Stomach smooth muscle (tissue), 2 donors: ENCODE data around the gene BICD2.
A peak's percentile ranks its signal among the peaks of the same experiment; 100 is the strongest.

ENCODE experiments used
- H3K27ac ChIP-seq: one replicate; pipeline ENCODE4 v1.7.0; 2013; ENCODE audit warnings: mild to moderate bottlenecking, low read length, inconsistent platforms
- H3K27me3 ChIP-seq, 2 donors: one replicate each; pipeline ENCODE4 v1.7.0; 2013; ENCODE audit warnings: low read length in 2 of 2; ENCODE audit not compliant: insufficient read depth in 2 of 2, control insufficient read depth in 1 of 2
- H3K36me3 ChIP-seq, 2 donors: one replicate each; pipeline ENCODE4 v1.7.0; 2013; ENCODE audit warnings: low read length in 2 of 2; ENCODE audit not compliant: control insufficient read depth in 2 of 2, insufficient read depth in 2 of 2
- H3K4me1 ChIP-seq: one replicate; pipeline ENCODE4 v1.7.0; 2013; ENCODE audit warnings: low read length; ENCODE audit not compliant: control insufficient read depth, insufficient read depth
- H3K4me3 ChIP-seq, 2 donors: one replicate each; pipeline ENCODE4 v1.7.0; 2013; ENCODE audit warnings: low read length in 2 of 2
- H3K9ac ChIP-seq, 2 donors: one replicate each; pipeline ENCODE4 v1.7.0; 2013; ENCODE audit warnings: low read length in 2 of 2, mild to moderate bottlenecking in 1 of 2
- H3K9me3 ChIP-seq, 2 donors: one replicate each; pipeline ENCODE4 v1.7.0; 2013; ENCODE audit warnings: low read length in 2 of 2; ENCODE audit not compliant: control insufficient read depth in 2 of 2
- donor health status: healthy.
- donor health status: Pancreatic carcinoma.

The BICD2 gene

DNA sequence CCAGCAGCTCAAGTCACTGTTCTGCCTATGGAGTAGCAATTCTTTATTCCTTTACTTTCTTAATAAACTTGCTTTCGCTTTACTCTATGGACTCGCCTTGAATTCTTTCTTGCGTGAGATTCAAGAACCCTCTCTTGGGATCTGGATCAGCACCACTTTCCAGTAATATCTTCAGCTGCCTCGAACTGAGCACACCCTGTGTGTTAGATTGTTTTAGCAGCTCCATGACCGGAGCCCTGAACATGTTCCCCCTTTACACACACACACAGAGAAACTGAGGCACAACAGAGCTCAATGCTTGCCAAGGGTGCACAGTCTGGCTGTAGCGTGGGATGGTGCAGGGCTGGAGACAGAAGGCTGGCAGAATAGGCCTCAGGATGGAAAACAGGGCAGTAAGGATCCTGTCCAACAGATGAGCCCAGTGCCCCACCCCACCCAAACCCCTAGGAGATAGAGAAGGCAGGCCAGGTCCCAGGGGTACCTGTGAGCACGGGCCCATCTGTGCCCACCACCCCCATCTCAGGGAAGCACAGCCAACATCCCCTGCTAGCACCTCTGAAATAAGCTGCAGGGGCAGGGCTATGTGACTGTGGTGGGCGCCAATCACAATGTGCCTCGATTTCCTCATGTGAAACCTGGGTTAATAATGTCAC is 27.9 kb downstream of the BICD2 start:
- H3K27me3 ChIP-seq, result no peaks in the 10 kb centered on the region
- no peaks in the 10 kb centered on the region for H3K36me3 ChIP-seq
- no peak overlapping the region for H3K9ac ChIP-seq
- H3K4me3 ChIP-seq, result peak overlapping the region in 1 of 2 donors; percentile 8
- H3K9me3 ChIP-seq, result no peaks in the 10 kb centered on the region
- no peak overlapping the region for H3K27ac ChIP-seq
- peaks cover 41% of the 10 kb centered on the region for H3K4me1 ChIP-seq

GRCh38 chr9:92735636-92736562 is 28.7 kb downstream of the BICD2 start:
- Histone ChIP-seq H3K27ac (no peak overlapping the region), H3K9me3 (no peaks in the 10 kb centered on the region), H3K4me1 (peaks cover 44% of the 10 kb centered on the region), H3K9ac (no peak overlapping the region), H3K36me3 (no peaks in the 10 kb centered on the region), H3K4me3 (no peak overlapping the region), H3K27me3 (no peaks in the 10 kb centered on the region)

- H3K36me3 ChIP-seq, result no peaks in the 10 kb centered on the region
- H3K4me3 ChIP-seq, result no peak overlapping the region
- peaks cover 39% of the 10 kb centered on the region for H3K4me1 ChIP-seq
- no peaks in the 10 kb centered on the region for H3K9me3 ChIP-seq
- H3K27ac ChIP-seq, result no peak overlapping the region
- H3K27me3 ChIP-seq, result no peaks in the 10 kb centered on the region
- H3K9ac ChIP-seq, result no peak overlapping the region
Measured at GRCh38 chr9:92734931-92735635, 29.6 kb downstream of the BICD2 start.

- H3K9me3 ChIP-seq, result no peaks in the 10 kb centered on the region
- H3K9ac ChIP-seq, result no peak overlapping the region
- H3K36me3 ChIP-seq, result peaks cover 15 to 17% of the 10 kb centered on the region in 2 donors
- H3K4me1 ChIP-seq, result peaks cover 22% of the 10 kb centered on the region
- no peaks in the 10 kb centered on the region for H3K27me3 ChIP-seq
- no peak overlapping the region for H3K27ac ChIP-seq
- H3K4me3 ChIP-seq, result no peak overlapping the region
Measured at GRCh38 chr9:92730897-92731296, 33.7 kb downstream of the BICD2 start.

- no peaks in the 10 kb centered on the region for H3K27me3 ChIP-seq
- no peaks in the 10 kb centered on the region for H3K9me3 ChIP-seq
- no peak overlapping the region for H3K27ac ChIP-seq
- no peak overlapping the region for H3K4me3 ChIP-seq
- peaks cover 23% of the 10 kb centered on the region for H3K4me1 ChIP-seq
- no peak overlapping the region for H3K9ac ChIP-seq
- peaks cover 17 to 18% of the 10 kb centered on the region in 2 donors for H3K36me3 ChIP-seq
Measured at GRCh38 chr9:92729735-92730155, 34.9 kb downstream of the BICD2 start.

GRCh38 chr9:92728831-92729734 is 35.5 kb downstream of the BICD2 start:
- peaks cover 17 to 18% of the 10 kb centered on the region in 2 donors for H3K36me3 ChIP-seq
- H3K27ac ChIP-seq, result no peak overlapping the region
- no peak overlapping the region for H3K9ac ChIP-seq
- no peaks in the 10 kb centered on the region for H3K27me3 ChIP-seq
- no peak overlapping the region for H3K4me3 ChIP-seq
- peaks cover 23% of the 10 kb centered on the region for H3K4me1 ChIP-seq
- H3K9me3 ChIP-seq, result no peaks in the 10 kb centered on the region

- Histone ChIP-seq H3K27ac (no peak overlapping the region), H3K9ac (no peak overlapping the region), H3K27me3 (no peaks in the 10 kb centered on the region), H3K9me3 (no peaks in the 10 kb centered on the region), H3K4me1 (peaks cover 25% of the 10 kb centered on the region), H3K36me3 (peaks cover 17 to 18% of the 10 kb centered on the region in 2 donors), H3K4me3 (no peak overlapping the region)
Measured at GRCh38 chr9:92727716-92728700, 36.6 kb downstream of the BICD2 start.

DNA sequence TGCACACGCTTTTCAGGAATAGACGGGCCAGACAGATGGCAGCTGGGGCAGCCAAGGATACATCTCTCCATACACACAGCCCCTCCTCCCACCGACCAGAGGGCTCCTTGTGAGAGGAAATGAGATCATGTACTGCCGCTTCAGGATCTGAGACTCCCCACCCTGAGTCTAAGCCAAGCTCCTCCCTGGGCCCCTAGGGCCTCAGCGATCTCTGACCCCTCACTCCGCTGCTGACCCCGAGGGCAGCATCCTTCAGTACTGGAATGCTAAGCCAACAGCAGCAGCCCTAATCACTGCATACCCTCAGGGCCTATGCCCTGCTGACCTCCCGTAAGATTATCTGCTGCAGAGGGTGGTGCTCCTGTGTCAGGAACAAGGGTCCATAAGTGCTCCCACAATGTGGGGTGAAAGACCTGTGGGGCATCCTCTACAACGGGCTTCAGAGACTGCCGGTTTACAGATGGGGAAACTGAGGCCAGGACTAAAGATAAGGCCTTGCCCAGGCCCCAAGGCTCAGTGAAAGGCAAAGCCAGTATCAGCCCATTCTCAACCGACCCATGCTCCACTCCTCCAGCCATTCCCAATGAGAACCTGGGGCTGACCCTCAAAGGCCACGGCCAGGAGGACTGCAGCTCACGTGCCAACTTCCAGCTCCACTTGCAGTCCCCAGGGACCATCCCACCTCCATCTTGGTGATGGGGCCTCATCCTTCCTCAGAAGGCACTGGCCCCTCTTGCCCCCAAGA is 37.5 kb downstream of the BICD2 start:
- H3K36me3 ChIP-seq, result peaks cover 24 to 25% of the 10 kb centered on the region in 2 donors
- peaks cover 25% of the 10 kb centered on the region for H3K4me1 ChIP-seq
- no peaks in the 10 kb centered on the region for H3K27me3 ChIP-seq
- no peak overlapping the region for H3K4me3 ChIP-seq
- H3K9ac ChIP-seq, result no peak overlapping the region
- no peak overlapping the region for H3K27ac ChIP-seq
- H3K9me3 ChIP-seq, result no peaks in the 10 kb centered on the region

DNA sequence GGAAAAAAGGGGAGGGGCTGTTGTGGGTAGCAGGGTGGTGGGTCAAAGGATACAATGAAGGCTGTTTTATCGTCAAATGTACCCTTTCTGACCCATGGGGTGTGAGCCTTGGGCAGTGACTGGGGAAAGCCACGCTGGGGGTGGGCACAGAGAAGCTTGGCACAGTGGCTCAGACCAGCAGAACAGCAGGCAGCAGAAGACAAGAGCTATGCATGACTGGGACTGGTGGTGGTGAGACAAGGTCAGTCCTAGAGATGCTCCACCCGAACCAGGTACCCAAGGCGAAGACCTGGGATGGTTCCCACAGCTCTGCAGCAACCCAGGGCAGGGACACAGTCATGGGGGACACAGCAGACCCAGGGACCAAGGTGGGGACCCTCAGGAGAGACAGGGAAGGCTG is 38.3 kb downstream of the BICD2 start:
- Histone ChIP-seq H3K27me3 (no peaks in the 10 kb centered on the region), H3K27ac (no peak overlapping the region), H3K9me3 (no peaks in the 10 kb centered on the region), H3K4me3 (no peak overlapping the region), H3K36me3 (peaks cover 32% of the 10 kb centered on the region in 2 donors), H3K4me1 (peaks cover 21% of the 10 kb centered on the region), H3K9ac (no peak overlapping the region)
